Small intestine (tissue), 7 donors: ENCODE results near the gene UBE2G2. TPM values are rescaled to one million over a fixed set of nuclear protein-coding genes. Genes with fewer than 3 reads are reported as not detected.

ENCODE experiments used
- DNase-seq, 2 donors: peaks; one replicate each; pipeline versions ENCODE4 v3.0.0 to v3.0.0-alpha.2; 2013
- FAIRE-seq: peaks from 2 replicates; lab custom pipeline; 2012; peaks lifted over from hg19 to GRCh38; lab: Jason Lieb, UNC
- H3K27ac ChIP-seq, 3 donors: one replicate each; pipeline ENCODE4 v1.5.1; 2013; ENCODE audit warnings: low read length in 2 of 3, mild to moderate bottlenecking in 2 of 3, control low read depth in 1 of 3, inconsistent platforms in 1 of 3, low read depth in 1 of 3, moderate library complexity in 1 of 3
- H3K27me3 ChIP-seq, 3 donors: one replicate each; pipeline ENCODE4 v1.6.1; 2013; ENCODE audit warnings: low read length in 3 of 3, inconsistent platforms in 1 of 3; ENCODE audit not compliant: control insufficient read depth in 3 of 3, insufficient read depth in 3 of 3
- H3K36me3 ChIP-seq, 3 donors: one replicate each; pipeline ENCODE4 v1.6.1; 2013; ENCODE audit warnings: low read length in 3 of 3, inconsistent platforms in 1 of 3, low read depth in 1 of 3, mild to moderate bottlenecking in 1 of 3, moderate library complexity in 1 of 3; ENCODE audit not compliant: control insufficient read depth in 3 of 3, insufficient read depth in 2 of 3
- H3K4me1 ChIP-seq, 3 donors: one replicate each; pipeline ENCODE4 v1.6.1; 2013; ENCODE audit warnings: low read length in 2 of 3, inconsistent platforms in 1 of 3, low read depth in 1 of 3, mild to moderate bottlenecking in 1 of 3, moderate library complexity in 1 of 3; ENCODE audit not compliant: control insufficient read depth in 3 of 3, insufficient read depth in 2 of 3
- H3K4me3 ChIP-seq, 3 donors: one replicate each; pipeline ENCODE4 v1.5.1; 2013; ENCODE audit warnings: low read length in 3 of 3, control low read depth in 1 of 3, inconsistent platforms in 1 of 3, low read depth in 1 of 3, mild to moderate bottlenecking in 1 of 3, moderate library complexity in 1 of 3
- H3K9me3 ChIP-seq, 2 donors: one replicate each; pipeline ENCODE4 v1.6.1; 2013; ENCODE audit warnings: low read depth in 1 of 2, low read length in 1 of 2; ENCODE audit not compliant: control insufficient read depth in 2 of 2, insufficient read depth in 1 of 2
- WGBS, 3 donors: extraction: QIAGEN DNeasy Blood & Tissue Kit; methylation state at CpG; one replicate each; pipeline ENCODE4 v1.1.7; 2013; 5-methylcytosine and 5-hydroxymethylcytosine counted together
- polyA plus RNA-seq, 4 donors: library from polyadenylated mRNA; stranded (reverse) in 3 of 4; unstranded in 1 of 4; fragments of 200-250 nt in 3 of 4; fragments of 120-200 nt in 1 of 4; gene quantifications; one replicate each; pipeline versions ENCODE4 v1.2.1 to v1.2.3, GENCODE V29; 2013
- donor health status: healthy with polysubstance abuse.
- donor health status: control.
- donor health status: control.
- donor health status: Bipolar disorder and iron deficiency.
- donor health status: healthy.

UBE2G2 gene
- polyA plus RNA-seq, 4 donors: 30.0 to 75.4 (median 38.7) TPM

DNA sequence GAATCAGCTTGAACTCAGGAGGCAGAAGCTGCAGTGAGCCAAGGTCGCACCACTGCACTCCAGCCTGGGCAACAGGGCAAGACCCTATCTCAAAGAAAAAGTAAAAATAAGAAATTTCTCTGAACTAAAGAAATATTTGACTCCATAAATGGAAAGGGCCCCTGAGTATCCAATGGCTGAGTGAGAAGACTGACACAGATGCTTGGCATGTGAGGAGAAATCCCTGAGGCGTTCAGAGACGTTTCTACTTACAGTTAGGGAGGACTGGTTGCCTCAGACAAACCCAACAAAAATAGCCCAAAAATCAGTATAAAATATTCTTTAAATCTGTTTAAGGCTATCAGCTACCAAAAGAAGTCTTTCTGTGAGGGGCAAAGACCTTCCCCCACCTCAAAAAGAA is 19.2 kb upstream of the UBE2G2 start:
- Histone ChIP-seq H3K27me3 (no peaks in the 10 kb centered on the region), H3K27ac (no peak overlapping the region), H3K4me3 (no peak overlapping the region), H3K4me1 (peaks cover 5 to 8% (median 8%) of the 10 kb centered on the region in 3 donors), H3K9me3 (peaks cover 0 to 41% of the 10 kb centered on the region in 2 donors), H3K36me3 (peaks cover 0 to 4% (median 0%) of the 10 kb centered on the region in 3 donors)
- no peak for DNase-seq
- 72 to 82% (median 77%) methylated on average over 3 of the region's 3 CpGs for WGBS, 3 donors
- FAIRE-seq: no peak

DNA sequence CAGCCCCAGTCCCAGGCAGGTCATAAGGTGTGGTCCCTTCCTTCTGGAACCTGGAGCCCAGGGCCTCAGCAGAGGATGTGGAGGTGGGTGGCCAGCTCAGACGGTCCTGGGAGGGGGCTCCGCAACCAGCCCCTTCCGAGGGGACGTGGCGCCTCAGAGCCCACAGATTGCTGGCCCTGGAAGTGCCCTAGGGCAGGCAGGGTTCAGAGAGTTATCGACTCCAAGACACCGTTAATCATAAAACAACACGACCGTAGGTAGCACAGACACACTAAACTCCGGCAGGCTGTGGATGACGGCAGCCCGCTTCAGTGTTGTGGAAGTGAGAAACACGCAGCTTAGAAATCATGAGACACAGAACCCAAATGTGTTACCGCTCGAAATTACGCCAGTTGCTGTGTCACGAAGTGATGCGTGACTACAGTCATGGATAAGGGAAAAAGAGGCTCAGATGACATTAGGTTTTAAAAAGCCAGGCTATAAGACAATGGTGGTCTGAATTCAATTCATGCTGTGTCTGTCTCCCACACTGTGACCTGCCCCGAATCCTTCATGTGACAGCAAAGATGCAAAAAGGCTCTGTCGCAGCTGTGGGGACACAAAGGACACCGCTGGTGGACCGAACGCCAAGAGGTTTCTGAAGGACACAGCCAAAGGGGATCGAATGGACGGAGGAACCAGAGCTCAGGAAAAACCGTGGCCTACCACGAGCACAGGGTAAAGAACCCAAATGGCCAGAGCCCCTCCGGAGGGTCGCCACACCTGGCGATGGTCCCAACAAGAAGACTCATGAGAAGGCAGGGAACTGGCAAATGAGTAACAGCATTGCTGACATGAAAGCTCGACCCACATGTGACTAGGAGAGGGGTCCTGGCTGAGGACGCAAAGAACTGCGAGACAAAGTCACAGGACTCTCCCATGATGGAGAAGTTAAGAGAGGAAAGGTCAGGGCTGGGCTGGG is 17.9 kb upstream of the UBE2G2 start:
- DNase-seq: no peak
- 94 to 97% (median 96%) methylated on average over 33 of the region's 33 CpGs for WGBS, 3 donors

DNA sequence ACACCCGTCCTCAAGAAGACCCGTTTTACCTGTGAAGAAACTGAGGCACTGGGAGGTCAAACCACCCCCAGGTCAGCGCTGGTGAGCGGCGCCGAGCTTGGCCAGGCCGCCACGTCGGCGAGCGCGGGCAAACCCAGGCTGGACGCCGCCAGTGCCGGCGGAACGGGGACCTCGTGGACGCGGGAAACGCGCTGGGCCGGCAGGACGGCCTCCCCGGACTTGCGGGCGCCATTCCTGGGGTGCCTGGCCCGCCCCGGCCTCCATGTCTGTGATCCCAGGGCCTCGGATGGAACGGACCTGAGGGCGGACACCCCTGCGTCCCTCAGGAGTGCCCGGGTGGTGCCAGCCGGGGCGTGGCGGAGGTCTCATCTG is 17.0 kb upstream of the UBE2G2 start:
- Histone ChIP-seq H3K36me3 (peaks cover 0 to 16% (median 0%) of the 10 kb centered on the region in 3 donors), H3K27ac (peak overlapping the region; percentile 38 to 92 (median 88)), H3K9me3 (peaks cover 0 to 41% of the 10 kb centered on the region in 2 donors), H3K4me3 (peak overlapping the region; percentile 49 to 83 (median 59)), H3K4me1 (peaks cover 5 to 8% (median 8%) of the 10 kb centered on the region in 3 donors), H3K27me3 (no peaks in the 10 kb centered on the region)
- 55 to 73% (median 70%) methylated on average over 36 to 37 of the region's 37 CpGs for WGBS, 3 donors
- DNase-seq: no peak
- FAIRE-seq: no peak

More for the DNA sequence above, 17.9 kb upstream of the UBE2G2 start:
- H3K4me3 ChIP-seq: no peak overlapping the region
- H3K36me3 ChIP-seq: peaks cover 0 to 13% (median 0%) of the 10 kb centered on the region in 3 donors
- H3K4me1 ChIP-seq: peaks cover 5 to 8% (median 8%) of the 10 kb centered on the region in 3 donors
- H3K9me3 ChIP-seq: peaks cover 0 to 41% of the 10 kb centered on the region in 2 donors
- no peak overlapping the region for H3K27ac ChIP-seq
- no peak for FAIRE-seq
- no peaks in the 10 kb centered on the region for H3K27me3 ChIP-seq

DNA sequence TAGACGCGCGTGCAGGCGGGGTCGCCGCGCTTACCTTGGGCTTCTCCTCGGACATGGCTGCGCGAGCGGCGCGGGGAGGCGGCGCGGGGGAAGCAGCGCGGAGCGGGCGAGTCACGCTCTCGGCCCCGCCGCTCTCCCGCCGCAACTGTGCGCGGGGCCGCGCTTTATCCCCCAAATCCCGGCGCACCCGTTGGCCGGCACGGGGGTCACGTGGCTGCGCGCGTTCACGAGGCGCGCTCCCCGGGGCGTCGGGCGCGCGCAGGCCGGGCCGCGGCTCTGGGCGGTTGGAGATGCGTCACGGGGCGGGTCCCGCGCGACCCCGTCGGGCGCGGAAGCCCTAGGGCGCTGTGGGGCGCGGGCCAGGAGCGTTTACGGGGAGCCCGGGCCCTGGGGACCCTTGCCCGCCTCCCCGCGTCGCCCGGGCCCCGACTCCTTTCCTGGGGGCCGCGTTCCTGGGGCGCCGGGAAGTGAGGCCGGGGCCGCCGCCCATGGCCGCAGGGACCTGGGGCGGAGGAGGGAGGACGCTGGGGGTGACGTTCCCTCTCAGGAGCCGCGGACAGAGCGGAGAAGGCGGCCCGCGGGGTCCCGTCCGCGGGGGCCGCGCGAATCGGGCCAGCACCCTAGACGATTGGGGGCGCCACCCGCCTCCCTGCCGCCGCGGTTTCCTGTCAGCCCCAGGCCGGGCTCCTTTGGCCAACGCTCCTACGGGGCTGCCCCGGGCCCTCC is 16.5 kb upstream of the UBE2G2 start, which contains the start of gene SUMO3:
Gene SUMO3 (minus strand): TSS at position 149 of the 726 bp plus-strand sequence. CDS start 94 bp downstream, at position 55.
- Histone ChIP-seq H3K36me3 (peaks cover 0 to 22% (median 5%) of the 10 kb centered on the region in 3 donors), H3K9me3 (peaks cover 0 to 36% of the 10 kb centered on the region in 2 donors), H3K27me3 (no peaks in the 10 kb centered on the region), H3K4me1 (peaks cover 5 to 8% (median 8%) of the 10 kb centered on the region in 3 donors), H3K27ac (peak within 1 kb of the TSS; percentile 38 to 92 (median 88)), H3K4me3 (peak within 1 kb of the TSS; percentile 59 to 83 (median 67))
- peak; percentile 84 to 95 for DNase-seq
- 0 to 1% (median 1%) methylated on average over 29 to 108 of the region's 108 CpGs for WGBS, 3 donors
- no peak for FAIRE-seq

DNA sequence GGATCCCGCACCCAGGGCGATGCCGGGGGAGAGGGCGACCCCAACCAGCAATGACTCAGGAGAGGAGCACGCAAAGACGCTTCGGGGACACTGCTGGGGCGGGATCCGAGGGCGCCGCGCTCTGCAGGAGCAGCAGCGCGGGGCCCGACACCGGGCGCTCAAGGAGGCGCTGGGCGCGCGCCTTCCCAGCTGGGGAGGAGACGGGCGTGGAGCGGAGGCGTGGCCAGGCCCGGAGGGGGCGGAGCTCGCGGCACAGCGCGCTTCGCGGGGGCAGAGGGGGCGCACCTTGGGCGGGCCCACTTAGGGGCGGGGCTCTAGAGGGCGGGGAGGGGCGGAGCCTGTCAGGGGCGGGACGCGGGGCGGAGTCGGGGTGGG is 15.9 kb upstream of the UBE2G2 start:
- Histone ChIP-seq H3K27me3 (no peaks in the 10 kb centered on the region), H3K9me3 (peaks cover 0 to 33% of the 10 kb centered on the region in 2 donors), H3K4me1 (peaks cover 5 to 8% (median 8%) of the 10 kb centered on the region in 3 donors), H3K27ac (peak overlapping the region in 2 of 3 donors; percentile 88 to 92), H3K36me3 (peaks cover 2 to 28% (median 5%) of the 10 kb centered on the region in 3 donors), H3K4me3 (peak overlapping the region; percentile 59 to 83 (median 67))
- 0 to 2% (median 1%) methylated on average over 22 to 38 of the region's 43 CpGs for WGBS, 3 donors
- FAIRE-seq (no peak), DNase-seq (peak; percentile 91 to 95)

DNA sequence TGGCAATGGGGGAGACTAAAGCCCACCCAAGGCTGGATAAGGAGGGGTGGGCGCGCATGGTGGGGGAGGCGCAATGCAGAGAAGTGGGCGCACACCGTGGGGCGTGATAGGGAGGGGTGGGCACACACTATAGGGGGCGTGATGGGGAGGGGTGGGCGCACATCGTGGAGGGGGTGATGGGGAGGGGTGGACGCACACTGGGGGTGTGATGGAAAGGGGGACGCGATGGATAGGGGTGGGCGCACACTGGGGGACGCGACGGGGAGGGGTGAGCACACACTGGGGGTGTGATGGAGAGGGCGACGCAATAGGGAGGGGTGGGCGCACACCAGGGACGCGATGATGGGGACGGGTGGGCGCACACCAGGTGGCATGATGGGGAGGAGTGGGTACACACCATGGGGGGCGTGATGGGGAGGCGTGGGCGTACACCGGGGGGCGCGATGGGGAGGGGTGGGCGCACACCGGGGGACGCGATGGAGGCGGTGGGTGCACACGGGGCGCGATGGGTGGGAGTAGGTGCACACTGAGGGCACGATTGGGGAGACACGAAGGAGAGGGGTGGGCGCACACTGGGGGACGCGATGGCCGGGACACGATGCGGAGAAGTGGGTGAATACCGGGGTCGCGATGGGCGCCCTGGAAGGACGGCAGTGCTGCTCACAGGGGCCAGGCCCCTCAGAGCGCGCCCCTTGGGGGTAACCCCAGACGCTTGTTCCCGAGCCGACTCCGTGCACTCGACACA is 15.3 kb upstream of the UBE2G2 start:
- H3K4me3 ChIP-seq: peak overlapping the region; percentile 45 to 83 (median 67)
- peaks cover 0 to 29% of the 10 kb centered on the region in 2 donors for H3K9me3 ChIP-seq
- H3K36me3 ChIP-seq: peaks cover 4 to 33% (median 5%) of the 10 kb centered on the region in 3 donors
- WGBS, 3 donors: 53 to 63% (median 59%) methylated on average over 51 to 57 of the region's 57 CpGs
- no peak for FAIRE-seq
- peak overlapping the region in 1 of 3 donors; percentile 28 for H3K27ac ChIP-seq
- H3K27me3 ChIP-seq: no peaks in the 10 kb centered on the region
- H3K4me1 ChIP-seq: peaks cover 5 to 8% (median 8%) of the 10 kb centered on the region in 3 donors
- DNase-seq: no peak

DNA sequence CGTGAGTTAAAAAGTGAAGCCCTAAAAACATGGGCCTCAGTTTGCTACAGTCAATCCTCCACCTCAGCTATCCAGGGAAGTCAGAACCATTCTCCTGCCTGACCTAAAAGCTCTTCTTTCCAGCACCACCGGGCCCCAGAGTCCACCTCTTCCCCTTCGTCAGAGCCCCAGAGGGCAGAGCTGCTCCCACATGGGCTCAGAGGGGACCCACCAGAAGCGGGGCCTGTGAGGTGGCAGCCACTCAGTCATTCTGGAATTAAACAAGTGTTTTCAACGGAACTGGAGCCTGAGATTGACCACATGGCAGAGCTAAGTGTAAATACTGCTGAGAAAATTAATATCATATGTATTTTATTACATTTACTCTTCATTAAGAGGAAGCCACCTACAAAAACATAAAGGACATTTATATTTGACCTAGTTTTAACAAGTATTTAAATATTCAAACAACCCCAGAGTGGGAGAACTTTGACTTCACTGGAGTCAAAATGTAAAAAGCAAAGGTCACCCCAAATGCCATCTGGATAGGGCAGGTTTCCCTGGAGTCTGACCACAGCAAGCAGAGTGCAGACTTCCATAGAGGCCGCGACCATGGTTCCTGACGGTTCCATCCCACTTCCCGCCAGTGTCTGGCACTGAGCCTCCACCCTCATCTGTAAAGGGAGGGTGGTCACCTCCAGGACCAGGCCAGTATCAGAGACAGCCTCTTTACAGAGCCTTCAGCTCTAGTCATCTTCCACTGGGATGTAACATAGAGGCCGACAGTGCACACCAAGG is 14.4 kb upstream of the UBE2G2 start:
- FAIRE-seq: no peak
- no peak overlapping the region for H3K27ac ChIP-seq

More for the DNA sequence above, 14.4 kb upstream of the UBE2G2 start:
- Histone ChIP-seq H3K36me3 (peaks cover 4 to 33% (median 5%) of the 10 kb centered on the region in 3 donors), H3K9me3 (peaks cover 0 to 22% of the 10 kb centered on the region in 2 donors), H3K27me3 (no peaks in the 10 kb centered on the region), H3K4me1 (peaks cover 5 to 8% (median 8%) of the 10 kb centered on the region in 3 donors), H3K4me3 (no peak overlapping the region)
- WGBS, 3 donors: 67 to 82% (median 81%) methylated on average over 10 of the region's 10 CpGs
- DNase-seq: peak in 1 of 2 donors; percentile 10
